ENCODE data around the gene CDH4.

Gene CDH4

DNA sequence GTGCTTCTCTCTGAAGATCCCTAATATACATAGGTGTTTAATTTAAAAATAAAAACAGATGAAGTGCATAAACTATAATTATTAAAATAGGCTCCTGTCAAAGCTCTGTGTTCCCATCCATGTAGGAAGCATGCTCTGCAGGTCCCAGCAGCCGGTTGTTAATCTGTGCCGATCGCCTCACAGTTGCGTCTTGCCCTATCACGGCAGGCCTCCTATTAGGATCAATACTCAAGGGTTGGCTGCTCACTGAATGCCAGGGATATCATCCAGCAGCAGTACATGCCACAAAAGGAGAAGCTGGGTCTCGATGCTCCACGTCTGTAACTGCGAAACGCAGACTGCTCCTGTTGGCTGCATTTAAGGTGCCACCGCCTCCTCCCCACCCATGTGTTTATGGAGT, 369.8 kb downstream of the CDH4 start:
- DNase-seq = no peak

DNA sequence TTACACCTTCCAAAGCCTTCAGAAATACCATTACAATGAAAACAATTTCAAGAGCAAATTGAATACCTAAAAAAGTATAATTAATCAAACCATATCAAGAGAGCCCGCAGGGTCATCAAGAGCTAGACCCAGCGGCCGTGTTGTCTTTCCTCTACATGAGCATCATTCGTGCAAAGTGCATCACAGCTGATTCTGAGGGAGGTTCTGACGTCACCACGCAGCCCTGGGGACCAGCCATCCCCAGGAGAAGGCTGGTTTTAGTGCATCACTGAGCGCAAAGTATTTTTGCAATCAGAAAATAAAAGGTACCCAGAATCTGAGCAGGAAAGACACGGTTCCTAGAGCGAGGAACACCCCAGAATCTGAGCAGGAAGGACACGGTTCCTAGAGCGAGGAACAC, 371.4 kb downstream of the CDH4 start:
- no peak for DNase-seq

DNA sequence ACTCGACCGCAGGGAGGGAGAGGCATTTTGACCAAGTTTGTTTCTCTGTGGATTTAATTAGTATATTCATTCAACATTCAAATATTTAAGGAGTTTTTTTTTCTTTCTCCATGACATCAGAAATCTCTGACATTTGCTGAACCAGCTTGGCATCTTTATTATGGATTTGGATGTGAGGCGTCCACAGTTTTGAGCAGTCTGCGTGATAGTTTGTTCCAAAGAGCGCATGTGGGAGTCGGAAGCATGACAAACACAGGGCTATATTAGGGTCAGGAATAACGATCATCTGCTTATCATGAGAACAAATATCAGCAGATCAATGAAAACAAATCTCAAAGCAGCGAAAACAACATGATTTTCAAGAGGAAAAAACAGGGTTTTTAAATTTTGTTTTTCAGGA, 373.2 kb downstream of the CDH4 start:
- no peak for DNase-seq

DNA sequence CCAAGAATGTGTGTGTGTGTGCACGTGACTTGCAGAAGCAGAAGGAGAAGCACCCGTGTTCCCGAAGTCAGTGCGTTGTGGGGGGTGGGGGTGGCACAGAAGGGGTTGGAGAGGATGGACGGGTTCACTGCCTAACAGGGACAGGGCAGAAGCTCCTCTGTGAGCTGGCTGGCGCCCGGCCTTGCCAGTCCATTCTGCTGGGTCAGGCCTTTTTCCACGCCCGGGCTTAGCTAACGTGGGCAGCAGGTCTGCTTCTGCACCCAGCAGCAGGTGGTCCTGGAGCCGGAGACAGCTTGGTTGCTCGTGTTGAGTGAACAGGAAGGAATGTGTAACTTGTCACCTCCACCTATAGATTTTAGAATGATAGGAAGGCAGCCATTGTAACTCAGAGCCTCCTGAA, 374.4 kb downstream of the CDH4 start:
- peak in 1 of 56 donors; percentile 18 for DNase-seq

DNA sequence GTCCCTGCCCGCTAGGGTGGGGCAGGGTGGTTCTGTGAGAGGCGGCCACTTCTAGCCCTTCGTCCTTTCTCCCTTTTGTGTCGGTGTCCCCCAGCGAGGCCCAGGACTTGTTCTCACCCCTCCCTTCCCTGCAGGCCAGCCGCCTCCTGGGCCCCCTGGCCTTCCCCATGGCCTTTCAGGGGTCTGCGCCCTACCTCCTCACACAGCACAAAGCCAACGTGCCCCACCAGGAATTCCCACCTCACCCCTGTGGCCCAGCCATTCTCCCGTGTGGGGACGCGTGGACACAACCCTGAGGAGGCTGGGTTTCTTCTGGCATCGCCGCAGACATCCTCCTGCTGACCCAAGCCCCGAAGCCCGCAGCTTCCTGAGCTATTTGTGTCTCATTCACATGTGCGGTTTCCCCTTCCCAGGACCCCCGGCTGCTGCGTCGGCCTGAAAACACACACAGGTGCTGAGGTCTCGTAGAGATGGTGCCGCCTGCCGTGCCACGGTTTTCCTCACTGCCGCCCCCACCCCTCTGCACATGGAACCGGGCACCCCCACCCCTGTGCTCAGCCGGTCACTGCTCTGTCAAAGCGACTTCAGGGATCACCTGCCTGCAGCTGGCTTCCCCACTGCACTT, 375.8 kb downstream of the CDH4 start:
- peak in 1 of 56 donors; percentile 42 for DNase-seq

DNA sequence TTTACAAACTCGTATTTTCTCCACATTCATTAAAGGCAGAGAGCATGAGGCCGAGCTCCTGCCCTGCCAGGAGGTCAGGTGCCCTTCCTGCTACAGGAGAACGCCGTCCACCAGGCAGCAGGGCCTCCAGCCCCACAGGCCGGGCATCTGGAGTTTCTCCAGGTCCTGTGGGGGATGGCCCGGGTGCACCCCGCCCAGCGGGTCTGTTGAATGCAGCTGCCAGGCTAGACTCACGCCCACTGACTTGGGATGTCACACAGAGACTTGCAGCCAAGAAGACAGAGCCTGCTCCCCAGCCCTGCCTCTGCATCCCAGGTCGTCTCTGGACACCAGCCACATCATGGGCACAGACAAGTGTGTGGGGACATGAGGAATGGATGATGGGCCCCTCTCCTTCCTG, 376.4 kb downstream of the CDH4 start:
- peak in 3 of 56 donors; percentile 24 to 71 (median 68) for DNase-seq

DNA sequence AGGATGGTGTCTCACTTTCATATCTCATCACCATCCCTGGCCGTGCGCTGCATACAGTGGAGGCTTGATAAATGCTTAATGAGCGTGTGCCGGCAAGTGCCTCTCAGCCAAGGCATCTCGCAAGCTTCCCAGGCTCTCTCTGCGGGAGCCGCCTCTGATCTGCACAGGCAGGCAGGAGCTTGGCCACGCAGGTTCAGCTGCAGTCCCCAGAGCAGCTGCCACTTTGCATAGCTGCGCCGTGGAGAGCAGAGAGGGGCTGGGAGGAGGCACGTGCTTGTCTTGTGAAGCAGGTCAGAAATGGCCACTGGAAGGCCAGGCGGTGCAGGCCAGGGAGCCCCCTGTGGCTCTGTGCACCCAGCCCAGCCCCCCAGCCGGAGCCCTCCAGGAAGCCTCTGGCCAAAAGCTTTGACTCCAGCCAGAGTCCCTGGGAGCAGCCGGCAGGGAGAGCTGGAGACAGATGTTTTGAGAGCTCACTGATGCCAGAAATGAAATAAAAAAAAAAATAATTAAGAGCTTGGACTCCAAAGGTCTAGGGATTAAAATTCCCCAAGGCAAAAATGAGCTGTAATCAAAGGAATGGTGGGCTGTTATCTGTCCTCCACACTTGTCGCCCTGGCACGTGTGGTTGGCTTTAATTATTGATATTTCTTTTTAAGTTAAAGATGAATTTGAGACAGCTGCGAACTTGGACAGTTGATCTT, 377.0 kb downstream of the CDH4 start:
- DNase-seq = peak in 11 of 56 donors; percentile 5 to 71 (median 18)

DNA sequence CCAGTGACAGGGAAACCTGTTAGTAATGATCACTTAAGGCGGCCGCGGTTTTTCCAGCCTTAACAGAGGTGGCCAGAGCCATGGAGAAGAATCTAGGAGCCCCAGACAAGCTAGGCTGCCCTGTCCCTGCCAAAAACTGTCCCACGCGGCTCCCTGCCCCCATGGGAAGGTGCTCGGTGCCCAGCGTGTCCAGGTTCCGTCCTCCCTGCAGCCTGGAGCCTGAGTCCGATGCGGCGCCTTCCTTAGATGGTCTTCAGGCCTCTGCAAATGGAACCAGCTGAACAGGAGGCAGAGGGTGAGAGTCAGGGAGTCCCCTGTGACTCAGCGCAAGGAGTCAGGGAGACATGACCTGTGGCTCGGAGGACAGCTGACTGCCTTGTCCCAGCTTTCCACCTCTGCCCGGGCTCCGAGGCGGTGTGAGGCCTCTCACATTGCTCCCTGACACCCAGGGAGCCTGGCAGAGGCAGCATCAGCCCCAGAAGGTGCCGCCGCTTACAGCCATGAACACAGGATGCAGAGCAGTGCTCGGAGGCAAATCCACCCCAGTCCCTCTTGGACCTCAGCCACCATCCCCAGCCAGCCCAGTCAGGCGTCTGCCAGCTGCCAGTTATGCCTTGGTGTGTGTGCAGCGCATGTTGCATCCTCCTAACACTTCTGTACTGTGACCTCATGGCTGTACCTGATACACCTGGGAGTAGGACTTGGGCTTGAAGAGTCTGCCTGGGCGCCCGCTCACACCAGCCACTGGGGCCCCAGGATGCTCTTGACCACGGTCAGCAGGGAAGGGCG, 377.7 kb downstream of the CDH4 start:
- peak in 2 of 56 donors; percentile 19 to 43 for DNase-seq

DNA sequence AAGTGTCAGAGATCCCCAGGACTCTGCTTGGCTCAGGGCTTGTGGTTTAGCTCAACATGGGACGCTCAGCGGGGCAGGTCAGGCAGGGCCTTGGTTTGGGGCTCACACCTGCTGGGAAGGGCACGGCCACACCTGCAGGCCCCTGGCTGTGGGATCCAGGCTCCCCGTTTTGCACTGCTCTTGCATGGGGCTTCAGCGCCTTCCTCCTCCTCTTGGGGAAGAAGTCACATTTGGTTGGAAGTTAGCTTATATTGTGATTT, 378.3 kb downstream of the CDH4 start:
- DNase-seq = no peak

DNA sequence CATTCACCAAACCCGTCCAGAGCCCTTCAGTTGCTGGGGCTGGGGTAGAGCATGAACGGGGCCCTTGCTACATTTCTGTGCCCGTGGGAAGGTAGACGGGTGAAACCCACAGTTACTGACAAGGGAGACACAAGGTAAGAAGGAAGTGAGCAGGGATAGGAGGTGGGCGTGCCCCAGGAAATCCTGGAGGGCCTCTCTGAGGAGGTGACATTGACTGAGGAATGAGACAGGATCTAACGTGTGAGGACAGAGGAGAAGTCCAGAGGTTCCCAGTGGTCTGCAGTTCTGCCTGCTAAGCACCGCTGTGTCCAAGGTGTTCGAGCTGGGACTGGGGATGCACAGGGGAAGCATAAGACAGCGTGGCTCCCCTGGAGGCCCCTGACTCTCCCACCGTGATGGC, 378.8 kb downstream of the CDH4 start:
- DNase-seq = no peak

DNA sequence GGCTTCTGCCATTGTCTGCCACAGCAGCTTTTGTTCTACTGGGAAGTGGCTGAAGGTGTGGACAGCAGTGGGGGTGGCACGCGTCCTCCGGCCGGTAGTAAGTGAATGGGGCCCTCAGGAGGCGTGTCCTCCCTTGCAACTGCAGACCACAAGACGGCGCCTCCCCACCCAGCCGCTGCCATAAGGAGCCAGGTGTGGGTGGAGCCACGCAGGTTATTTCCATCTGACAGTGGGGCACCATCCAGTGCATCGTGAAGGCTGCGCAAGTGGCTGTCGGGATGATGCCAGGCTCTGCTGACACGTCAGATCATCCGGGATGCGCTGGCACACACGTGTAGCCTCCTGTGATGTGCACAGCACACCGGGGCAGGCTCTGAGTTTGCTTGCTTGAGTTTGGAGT, 379.7 kb downstream of the CDH4 start:
- no peak for DNase-seq

DNA sequence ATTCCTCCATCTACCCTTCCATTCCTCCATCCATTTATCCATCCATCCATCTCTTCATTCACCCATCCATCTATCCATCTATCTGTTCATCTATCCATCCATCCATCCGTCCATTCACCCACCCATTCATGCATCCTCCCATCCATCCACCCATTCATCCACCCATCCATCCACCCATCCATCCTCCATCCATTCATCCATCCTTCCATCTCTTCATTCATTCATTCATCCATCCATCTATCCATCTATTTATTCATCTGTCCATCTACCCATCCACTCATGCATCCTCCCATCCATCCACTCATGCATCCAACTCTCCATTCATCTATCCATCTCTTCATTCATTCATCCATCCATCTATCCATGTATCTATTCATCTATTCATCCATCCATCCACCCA, 380.9 kb downstream of the CDH4 start:
- DNase-seq = no peak

DNA sequence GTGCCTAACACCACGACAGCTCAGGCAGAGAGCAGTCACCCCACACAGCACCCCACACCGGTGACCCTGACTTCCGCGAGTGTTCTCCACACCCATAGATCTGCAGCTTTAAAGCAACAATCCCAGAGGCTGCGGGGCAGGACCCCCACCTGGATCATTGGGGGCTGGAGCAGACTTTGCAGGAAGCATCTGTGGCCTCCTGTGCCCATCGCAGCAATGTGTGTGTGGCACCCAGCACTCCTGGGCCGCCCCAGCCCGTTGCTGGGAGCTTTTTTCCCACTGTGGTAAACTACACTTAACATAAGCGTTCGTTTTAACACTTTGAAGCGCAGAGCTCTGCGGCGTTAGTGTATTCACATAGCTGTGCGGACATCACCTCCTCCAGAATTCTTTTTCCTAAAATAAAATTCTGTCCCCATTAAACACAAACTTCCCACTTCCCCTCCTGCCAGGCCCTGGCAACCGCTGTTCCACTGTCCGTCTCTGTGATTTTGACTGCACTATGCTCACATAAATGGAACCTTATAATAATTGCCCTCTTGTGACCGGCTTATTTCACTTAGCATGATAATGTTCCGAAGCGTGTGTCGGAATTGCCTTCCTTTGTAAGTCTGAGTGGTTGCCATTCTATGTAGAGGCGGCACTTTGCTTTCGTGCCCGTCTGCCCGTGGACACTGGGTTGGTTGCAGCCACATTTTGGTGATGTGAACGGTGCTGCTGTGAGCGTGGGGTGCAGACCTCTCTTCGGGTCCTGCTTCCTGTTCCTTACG, 382.5 kb downstream of the CDH4 start:
- DNase-seq = no peak

DNA sequence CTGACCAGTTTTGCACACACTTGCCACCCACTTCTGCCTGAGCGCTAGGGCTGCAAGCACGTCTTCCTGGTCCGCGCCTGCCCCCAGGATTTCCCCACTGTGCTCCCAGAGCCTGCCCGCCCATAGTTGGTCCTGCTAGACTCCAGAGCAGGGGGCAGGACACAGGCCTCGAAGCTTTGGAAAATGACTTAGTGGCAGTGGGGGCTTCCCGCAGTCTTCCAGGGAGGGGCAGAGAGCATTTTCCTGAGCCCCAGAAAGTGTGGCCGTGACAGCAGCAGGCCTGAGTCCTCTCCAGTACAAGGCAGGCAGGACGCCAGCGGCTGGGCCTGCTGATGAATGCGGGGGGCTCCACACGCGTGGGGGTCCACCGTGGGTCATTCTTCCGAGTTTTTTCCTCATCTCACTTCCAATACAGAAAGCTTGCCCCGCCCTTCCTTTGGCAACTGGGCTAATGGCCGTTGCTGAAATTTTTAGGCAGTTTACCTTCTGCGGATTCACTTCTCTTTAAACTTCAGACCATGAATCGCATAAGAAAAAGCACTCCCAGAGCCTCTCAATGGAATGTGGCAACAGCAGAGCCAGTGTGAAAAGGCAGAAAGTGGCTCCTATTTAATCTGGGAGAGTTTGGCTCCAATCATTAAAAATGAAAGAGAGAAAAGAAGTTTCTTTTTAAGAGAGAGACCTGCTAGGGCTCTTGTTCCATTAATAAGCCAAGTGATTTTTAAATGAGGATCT, 383.8 kb downstream of the CDH4 start:
- DNase-seq = no peak

DNA sequence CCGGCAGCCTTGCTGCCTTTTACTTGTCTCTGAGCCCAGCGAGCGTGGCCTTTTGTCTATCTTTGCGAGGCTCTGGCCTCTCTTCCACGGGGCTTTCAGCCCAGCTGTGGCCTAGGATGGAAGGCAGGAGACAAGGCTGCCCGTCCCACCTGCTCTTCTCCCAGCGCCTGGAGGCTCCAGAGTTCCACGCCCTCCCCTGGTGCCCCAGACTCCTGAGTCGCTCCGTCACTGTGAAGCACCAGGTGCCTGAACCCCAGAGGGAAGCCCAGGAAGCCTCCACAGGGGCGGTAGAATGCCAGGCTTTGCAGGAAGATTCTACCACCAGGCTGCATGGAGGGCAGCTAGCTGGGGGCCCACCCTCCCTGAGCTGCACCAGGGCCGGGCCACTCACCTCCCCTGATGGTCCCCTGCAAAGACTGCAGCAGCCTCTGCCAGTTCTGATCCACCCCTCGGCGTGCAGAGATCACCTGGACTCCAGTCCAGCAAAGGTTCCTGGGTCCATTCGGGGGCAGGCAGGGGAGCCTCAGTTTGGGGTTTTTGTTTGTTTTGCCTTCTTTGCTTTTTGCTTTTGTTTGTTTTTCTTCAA, 384.6 kb downstream of the CDH4 start:
- no peak for DNase-seq

DNA sequence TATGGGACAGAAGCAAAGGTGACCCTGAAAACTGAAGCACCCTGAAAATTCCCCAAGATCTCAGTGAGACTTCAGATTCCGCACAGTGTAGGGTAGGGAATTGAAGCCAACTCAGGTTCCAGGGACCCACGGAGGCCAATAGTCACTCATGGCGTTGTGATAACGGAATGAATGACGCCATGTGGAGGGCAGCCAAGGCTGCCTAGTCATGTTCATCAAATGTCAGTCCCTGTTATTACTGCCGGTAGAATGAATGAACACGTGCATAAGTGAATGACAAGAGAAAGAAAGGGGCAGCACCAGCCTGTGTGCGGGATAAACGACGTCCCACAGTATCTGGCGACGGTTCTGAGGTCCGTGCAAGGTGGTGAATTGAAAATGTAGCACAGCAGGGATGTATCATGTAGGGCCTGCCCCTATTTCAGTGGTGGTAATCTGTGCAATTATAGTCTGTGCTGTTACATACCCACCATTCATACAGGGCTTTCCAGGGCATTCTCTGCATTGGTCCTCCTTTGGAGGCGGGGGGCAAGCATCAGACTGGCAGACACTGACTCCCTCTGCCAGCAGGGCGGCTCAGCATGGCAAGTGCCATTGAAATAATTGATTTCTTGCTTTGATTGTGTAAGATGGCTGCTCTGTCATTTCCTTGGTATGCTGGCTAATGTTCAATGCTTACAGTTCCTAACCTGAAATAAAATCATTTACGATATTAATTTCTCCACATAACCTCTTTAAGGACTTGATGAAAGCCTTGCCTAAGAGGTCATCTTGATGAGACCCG, 386.9 kb downstream of the CDH4 start:
- no peak for DNase-seq

DNA sequence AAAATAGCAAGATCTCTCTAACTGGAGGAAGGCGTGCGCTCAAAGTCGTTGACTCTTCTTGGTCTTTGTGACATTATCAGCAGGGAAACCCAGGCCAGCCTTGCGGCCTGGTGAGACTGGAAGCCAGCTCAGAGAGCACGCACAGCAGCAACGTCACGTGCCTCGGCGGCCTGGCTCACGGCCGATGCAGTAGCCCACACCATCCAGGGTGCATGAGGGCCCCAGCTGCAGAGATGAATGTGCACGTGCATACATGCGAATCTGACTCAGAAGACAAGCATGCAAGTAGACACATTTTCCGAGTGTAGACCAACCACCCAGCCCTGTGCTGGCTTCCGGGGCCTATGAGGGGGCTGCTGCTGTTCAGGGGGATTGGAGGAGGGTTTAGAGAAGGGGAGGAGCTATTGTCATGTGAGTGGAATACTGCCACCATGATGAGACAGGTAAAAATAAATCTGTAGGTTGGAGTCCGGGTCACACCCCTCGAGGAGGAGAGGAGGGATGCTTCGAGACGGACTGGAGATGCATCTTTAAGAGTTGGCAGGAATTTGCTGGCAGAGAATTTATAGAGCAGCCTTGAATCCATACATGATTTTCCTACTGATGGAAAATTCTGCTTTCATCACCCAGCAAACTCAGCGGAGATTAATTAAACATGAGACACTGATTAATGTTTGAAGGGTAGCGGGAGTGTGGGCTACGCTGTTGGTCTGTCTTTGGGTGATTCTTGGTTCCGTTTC, 388.2 kb downstream of the CDH4 start:
- peak in 25 of 56 donors; percentile 7 to 69 (median 28) for DNase-seq

DNA sequence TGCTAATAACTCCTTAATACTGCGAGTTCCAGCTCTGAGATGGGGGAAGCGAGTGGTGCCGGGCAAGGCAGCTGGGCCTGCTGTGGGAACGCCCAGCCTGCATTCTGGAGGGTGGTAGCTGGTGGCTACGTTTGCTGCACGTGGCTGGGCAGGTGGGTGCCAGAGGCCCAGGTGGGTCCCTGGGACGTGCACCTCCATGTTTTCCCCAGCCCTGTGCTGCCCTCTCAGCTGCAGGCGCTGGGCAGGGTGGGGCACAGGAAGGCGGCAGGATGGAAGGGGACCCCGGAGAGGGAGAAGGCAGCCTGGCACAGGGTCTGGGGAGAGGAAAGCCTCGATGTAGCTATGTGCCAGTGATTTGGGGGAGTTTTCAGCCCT, 388.8 kb downstream of the CDH4 start:
- DNase-seq = no peak

DNA sequence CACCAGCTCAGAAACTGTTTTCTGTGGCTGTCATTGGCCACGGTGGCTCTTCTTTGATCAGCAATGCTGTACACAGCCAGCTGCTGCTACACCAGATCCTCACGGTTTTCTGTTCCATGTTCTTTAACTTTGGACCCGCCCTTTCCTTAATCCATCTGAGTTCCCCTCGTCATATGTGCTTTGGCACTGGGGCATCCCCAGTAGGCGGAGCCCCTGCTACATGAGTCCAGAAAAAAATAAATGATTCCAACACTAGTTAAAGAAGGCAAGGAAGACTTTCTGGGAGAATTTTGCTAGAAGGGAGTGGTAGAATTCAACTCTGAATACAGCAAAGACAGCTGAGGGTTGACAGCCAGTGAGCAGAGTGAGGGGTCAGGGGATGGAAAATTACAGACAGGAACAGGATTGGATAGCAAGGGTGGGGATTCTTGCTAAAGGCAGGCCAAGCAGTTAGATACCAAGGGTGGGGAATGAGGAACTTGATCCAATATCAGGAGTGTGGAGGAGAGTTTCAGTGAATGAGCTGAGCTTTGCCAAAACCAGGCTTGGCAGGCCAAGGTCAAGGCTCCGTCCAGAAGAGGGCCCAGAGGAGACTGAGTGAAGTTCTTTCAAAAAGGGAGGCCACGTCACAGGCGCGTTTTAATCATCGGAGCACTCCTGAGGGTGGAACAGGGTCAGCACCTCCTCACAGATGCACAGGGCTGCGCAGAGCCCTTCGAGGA, 391.8 kb downstream of the CDH4 start:
- DNase-seq = no peak
